Neuron (in vitro differentiated cells): Measurements from ENCODE around the gene PTPN23.

Experiments
- H2AFZ ChIP-seq: one replicate; pipeline ENCODE4 v1.6.1; 2013; ENCODE audit warnings: low read depth, mild to moderate bottlenecking, inconsistent platforms, low read length, moderate library complexity
- H3K27me3 ChIP-seq: one replicate; pipeline ENCODE4 v1.6.1; 2013; ENCODE audit warnings: low read length; ENCODE audit not compliant: insufficient read depth
- H3K36me3 ChIP-seq: one replicate; pipeline ENCODE4 v1.6.1; 2013; ENCODE audit warnings: low read length; ENCODE audit not compliant: insufficient read depth
- H3K4me1 ChIP-seq: one replicate; pipeline ENCODE4 v1.6.1; 2013; ENCODE audit warnings: low read length; ENCODE audit not compliant: insufficient read depth
- H3K4me3 ChIP-seq: 2 replicates; pipeline ENCODE4 v1.5.1; 2013; ENCODE audit warnings: mild to moderate bottlenecking, low read length, moderate library complexity
- H3K9me3 ChIP-seq: one replicate; pipeline ENCODE4 v1.6.1; 2013; ENCODE audit warnings: low read length

The PTPN23 gene

GRCh38 chr3:47380601-47381316 is at the start of gene PTPN23:
Gene PTPN23 (plus strand): TSS chr3:47381021. CDS start chr3:47381097, 76 bp downstream.
- Histone ChIP-seq H3K4me1 (peaks cover 14% of the 10 kb centered on the region), H2AFZ (peak within 1 kb of the TSS; percentile 72), H3K36me3 (peaks cover 7% of the 10 kb centered on the region), H3K27me3 (no peaks in the 10 kb centered on the region), H3K4me3 (peak within 1 kb of the TSS; percentile 89), H3K9me3 (no peaks in the 10 kb centered on the region)

GRCh38 chr3:47333907-47334306 is 46.9 kb upstream of the PTPN23 start:
- peaks cover 2% of the 10 kb centered on the region for H3K9me3 ChIP-seq
- no peaks in the 10 kb centered on the region for H3K4me1 ChIP-seq
- H3K36me3 ChIP-seq, result peaks cover 79% of the 10 kb centered on the region
- no peaks in the 10 kb centered on the region for H3K27me3 ChIP-seq
- no peak overlapping the region for H2AFZ ChIP-seq
- no peak overlapping the region for H3K4me3 ChIP-seq

GRCh38 chr3:47337656-47338055 is 43.2 kb upstream of the PTPN23 start:
- no peaks in the 10 kb centered on the region for H3K9me3 ChIP-seq
- H3K36me3 ChIP-seq, result peaks cover 77% of the 10 kb centered on the region
- H3K27me3 ChIP-seq, result no peaks in the 10 kb centered on the region

GRCh38 chr3:47339951-47340350 is 40.9 kb upstream of the PTPN23 start:
- Histone ChIP-seq H3K4me3 (no peak overlapping the region), H2AFZ (no peak overlapping the region), H3K36me3 (peaks cover 74% of the 10 kb centered on the region), H3K27me3 (no peaks in the 10 kb centered on the region), H3K4me1 (no peaks in the 10 kb centered on the region), H3K9me3 (no peaks in the 10 kb centered on the region)

More at GRCh38 chr3:47337656-47338055, 43.2 kb upstream of the PTPN23 start:
- H2AFZ ChIP-seq, result no peak overlapping the region
- H3K4me1 ChIP-seq, result no peaks in the 10 kb centered on the region
- H3K4me3 ChIP-seq, result no peak overlapping the region

- no peaks in the 10 kb centered on the region for H3K4me1 ChIP-seq
- no peak overlapping the region for H3K4me3 ChIP-seq
- H3K36me3 ChIP-seq, result peaks cover 76% of the 10 kb centered on the region
- H3K9me3 ChIP-seq, result no peaks in the 10 kb centered on the region
- no peaks in the 10 kb centered on the region for H3K27me3 ChIP-seq
- H2AFZ ChIP-seq, result no peak overlapping the region
Observed at GRCh38 chr3:47340866-47341265, 40.0 kb upstream of the PTPN23 start.

GRCh38 chr3:47342151-47342550 is 38.7 kb upstream of the PTPN23 start:
- Histone ChIP-seq H3K27me3 (no peaks in the 10 kb centered on the region), H3K4me1 (no peaks in the 10 kb centered on the region), H3K36me3 (peaks cover 69% of the 10 kb centered on the region), H3K9me3 (no peaks in the 10 kb centered on the region), H3K4me3 (no peak overlapping the region), H2AFZ (no peak overlapping the region)

- no peaks in the 10 kb centered on the region for H3K9me3 ChIP-seq
- no peak overlapping the region for H3K4me3 ChIP-seq
- H3K27me3 ChIP-seq, result no peaks in the 10 kb centered on the region
- no peak overlapping the region for H2AFZ ChIP-seq
- H3K36me3 ChIP-seq, result peaks cover 63% of the 10 kb centered on the region
- H3K4me1 ChIP-seq, result no peaks in the 10 kb centered on the region
Observed at GRCh38 chr3:47342812-47343211, 38.0 kb upstream of the PTPN23 start.

GRCh38 chr3:47343471-47343971 is 37.3 kb upstream of the PTPN23 start:
- peaks cover 58% of the 10 kb centered on the region for H3K36me3 ChIP-seq
- H3K4me3 ChIP-seq, result no peak overlapping the region
- H3K9me3 ChIP-seq, result no peaks in the 10 kb centered on the region
- no peak overlapping the region for H2AFZ ChIP-seq
- H3K27me3 ChIP-seq, result no peaks in the 10 kb centered on the region
- no peaks in the 10 kb centered on the region for H3K4me1 ChIP-seq

- no peaks in the 10 kb centered on the region for H3K9me3 ChIP-seq
- H3K4me3 ChIP-seq, result no peak overlapping the region
- peaks cover 48% of the 10 kb centered on the region for H3K36me3 ChIP-seq
- H2AFZ ChIP-seq, result no peak overlapping the region
- H3K27me3 ChIP-seq, result no peaks in the 10 kb centered on the region
- H3K4me1 ChIP-seq, result no peaks in the 10 kb centered on the region
Observed at GRCh38 chr3:47344971-47345370, 35.9 kb upstream of the PTPN23 start.

GRCh38 chr3:47347217-47347801 is 33.5 kb upstream of the PTPN23 start:
- H3K9me3 ChIP-seq, result no peaks in the 10 kb centered on the region
- no peaks in the 10 kb centered on the region for H3K27me3 ChIP-seq
- no peaks in the 10 kb centered on the region for H3K4me1 ChIP-seq
- H3K4me3 ChIP-seq, result no peak overlapping the region
- no peak overlapping the region for H2AFZ ChIP-seq
- peaks cover 37% of the 10 kb centered on the region for H3K36me3 ChIP-seq

- H3K36me3 ChIP-seq, result peaks cover 26% of the 10 kb centered on the region
- no peaks in the 10 kb centered on the region for H3K9me3 ChIP-seq
- H3K4me1 ChIP-seq, result no peaks in the 10 kb centered on the region
- no peak overlapping the region for H2AFZ ChIP-seq
- no peaks in the 10 kb centered on the region for H3K27me3 ChIP-seq
- H3K4me3 ChIP-seq, result no peak overlapping the region
Observed at GRCh38 chr3:47348411-47349154, 32.2 kb upstream of the PTPN23 start.

GRCh38 chr3:47355010-47355409 is 25.8 kb upstream of the PTPN23 start:
- Histone ChIP-seq H3K4me3 (no peak overlapping the region), H3K36me3 (no peaks in the 10 kb centered on the region), H3K4me1 (no peaks in the 10 kb centered on the region)

GRCh38 chr3:47356201-47356600 is 24.6 kb upstream of the PTPN23 start:
- Histone ChIP-seq H2AFZ (no peak overlapping the region), H3K4me1 (no peaks in the 10 kb centered on the region), H3K4me3 (no peak overlapping the region), H3K9me3 (no peaks in the 10 kb centered on the region), H3K27me3 (no peaks in the 10 kb centered on the region), H3K36me3 (no peaks in the 10 kb centered on the region)

More at GRCh38 chr3:47355010-47355409, 25.8 kb upstream of the PTPN23 start:
- Histone ChIP-seq H3K27me3 (no peaks in the 10 kb centered on the region), H2AFZ (no peak overlapping the region), H3K9me3 (no peaks in the 10 kb centered on the region)
